Thyroid gland (tissue), 4 donors: ENCODE measurements around the gene CACNG4. TPM values are rescaled to one million over a fixed set of nuclear protein-coding genes. Genes with fewer than 3 reads are reported as not detected.

Experiments used
- DNase-seq, 2 donors: peaks; one replicate each; pipeline ENCODE4 v3.0.0-alpha.2; 2019
- H3K27ac ChIP-seq, 3 donors: fragments of 200-600 bp; sonication (generic); 1 replicate in 2 of 3; 2 replicates in 1 of 3; pipeline ENCODE4 v1.5.1; 2016 to 2019; ENCODE audit warnings: mild to moderate bottlenecking in 1 of 3, moderate library complexity in 1 of 3
- H3K27me3 ChIP-seq: fragments of 200-600 bp; sonication (generic); one replicate; pipeline ENCODE4 v1.5.1; 2019
- H3K36me3 ChIP-seq, 2 donors: fragments of 200-600 bp; sonication (generic); one replicate each; pipeline ENCODE4 v1.5.1; 2016 to 2019
- H3K4me1 ChIP-seq, 2 donors: fragments of 200-600 bp; sonication (generic); one replicate each; pipeline ENCODE4 v1.5.1; 2017 to 2019
- H3K4me3 ChIP-seq, 3 donors: fragments of 200-600 bp; sonication (generic); replicated peaks in 1 of 3; 1 replicate in 2 of 3; 2 replicates in 1 of 3; pipeline ENCODE4 v1.5.1; 2016; ENCODE audit warnings: mild to moderate bottlenecking in 1 of 3
- H3K9me3 ChIP-seq: fragments of 200-600 bp; sonication (generic); one replicate; pipeline ENCODE4 v1.5.1; 2017
- CTCF ChIP-seq, 6 experiments: fragments of 200-600 bp in 3 of 6; fragments of 450-650 bp in 3 of 6; sonication (generic) in 3 of 6; IDR thresholded peaks; one replicate each; pipeline ENCODE4 v1.5.1; 2016 to 2019; ENCODE audit warnings: antibody characterized with exemption in 6 of 6, mild to moderate bottlenecking in 2 of 6, inconsistent platforms in 1 of 6, moderate library complexity in 1 of 6
- POLR2A ChIP-seq, 2 donors: fragments of 450-650 bp; IDR thresholded peaks; one replicate each; pipeline ENCODE4 v1.6.1; 2017; ENCODE audit warnings: antibody characterized with exemption in 2 of 2, mild to moderate bottlenecking in 2 of 2, moderate library complexity in 1 of 2
- WGBS, 2 donors: methylation state at CpG; one replicate each; pipeline ENCODE4 v1.1.5; 2017; 5-methylcytosine and 5-hydroxymethylcytosine counted together
- intact Hi-C: fragments of 100-400 bp; cut with DNase I; formaldehyde crosslinking; loops from one replicate; pipeline ENCODE4 v1.15.1; 2023
- total RNA-seq, 4 donors: library from RNA; depleted of rRNA; stranded (reverse); fragments of >200 nt; gene quantifications; one replicate each; pipeline ENCODE4 v1.2.3, GENCODE V29; 2016

The CACNG4 gene
- total RNA-seq, 4 donors from 2014 or later = 0.24 TPM; not detected in 3

- H3K36me3 ChIP-seq = no peaks in the 10 kb centered on the region
- intact Hi-C loops = no loop called here
Measured at GRCh38 chr17:67044940-67045339, 80.4 kb downstream of the CACNG4 start.

DNA sequence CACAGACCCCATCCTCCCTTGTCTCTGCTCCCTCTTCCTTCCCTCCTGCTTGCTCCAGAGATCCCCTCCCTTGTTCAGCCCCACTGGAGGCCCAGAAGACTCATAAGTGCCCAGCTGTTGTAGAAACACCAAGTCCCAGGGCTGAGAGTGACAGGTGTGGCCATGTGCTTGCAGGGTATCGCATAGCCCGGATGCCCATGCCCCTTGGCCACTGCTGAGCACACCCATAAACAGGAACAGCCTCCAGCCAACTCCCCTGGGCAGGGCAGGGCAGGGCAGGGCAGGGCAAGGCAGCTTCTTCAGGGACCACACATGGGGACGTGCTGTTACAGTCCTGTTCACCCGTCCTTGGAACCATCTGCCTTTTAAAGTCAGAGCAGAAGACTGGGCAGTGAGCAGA, 81.9 kb downstream of the CACNG4 start:
- Histone ChIP-seq H3K36me3 (no peaks in the 10 kb centered on the region), H3K27ac (no peak overlapping the region), H3K4me1 (no peaks in the 10 kb centered on the region), H3K9me3 (no peaks in the 10 kb centered on the region), H3K4me3 (no peak overlapping the region), H3K27me3 (no peaks in the 10 kb centered on the region)
- intact Hi-C loops = no loop called here
- 80 to 83% methylated on average over 2 to 4 of the region's 4 CpGs for WGBS, 2 donors
- TF ChIP-seq POLR2A (IDR thresholded peaks at IDR 0.05) (no peak), CTCF (IDR thresholded peaks at IDR 0.05) (no peak)
- no peak for DNase-seq

More at GRCh38 chr17:67044940-67045339, 80.4 kb downstream of the CACNG4 start:
- DNase-seq = no peak
- Histone ChIP-seq H3K4me3 (no peak overlapping the region), H3K4me1 (no peaks in the 10 kb centered on the region), H3K27ac (no peak overlapping the region), H3K27me3 (no peaks in the 10 kb centered on the region), H3K9me3 (no peaks in the 10 kb centered on the region)
- no peak for TF ChIP-seq POLR2A (IDR thresholded peaks at IDR 0.05)
- no peak for TF ChIP-seq CTCF (IDR thresholded peaks at IDR 0.05)
- 84 to 86% methylated on average over 5 of the region's 5 CpGs for WGBS, 2 donors

- H3K4me1 ChIP-seq = no peaks in the 10 kb centered on the region
- no peak for TF ChIP-seq POLR2A (IDR thresholded peaks at IDR 0.05)
- no peak for TF ChIP-seq CTCF (IDR thresholded peaks at IDR 0.05)
- no peaks in the 10 kb centered on the region for H3K9me3 ChIP-seq
- no peaks in the 10 kb centered on the region for H3K36me3 ChIP-seq
- H3K27ac ChIP-seq = no peak overlapping the region
- no peaks in the 10 kb centered on the region for H3K27me3 ChIP-seq
- DNase-seq = no peak
- intact Hi-C loops = no loop called here
- no peak overlapping the region for H3K4me3 ChIP-seq
- whole genome bisulfite sequencing, 2 donors = 25 to 77% methylated on average over 1 of the region's 1 CpG
Measured at GRCh38 chr17:67047382-67047781, 82.9 kb downstream of the CACNG4 start.

- WGBS, 2 donors = 83 to 86% methylated on average over 5 of the region's 5 CpGs
- Histone ChIP-seq H3K4me3 (no peak overlapping the region), H3K36me3 (no peaks in the 10 kb centered on the region), H3K4me1 (no peaks in the 10 kb centered on the region), H3K9me3 (no peaks in the 10 kb centered on the region), H3K27ac (no peak overlapping the region), H3K27me3 (no peaks in the 10 kb centered on the region)
- intact Hi-C loops = no loop called here
- TF ChIP-seq POLR2A (IDR thresholded peaks at IDR 0.05) (no peak), CTCF (IDR thresholded peaks at IDR 0.05) (no peak)
- no peak for DNase-seq
Measured at GRCh38 chr17:67049025-67049739, 84.7 kb downstream of the CACNG4 start.

DNA sequence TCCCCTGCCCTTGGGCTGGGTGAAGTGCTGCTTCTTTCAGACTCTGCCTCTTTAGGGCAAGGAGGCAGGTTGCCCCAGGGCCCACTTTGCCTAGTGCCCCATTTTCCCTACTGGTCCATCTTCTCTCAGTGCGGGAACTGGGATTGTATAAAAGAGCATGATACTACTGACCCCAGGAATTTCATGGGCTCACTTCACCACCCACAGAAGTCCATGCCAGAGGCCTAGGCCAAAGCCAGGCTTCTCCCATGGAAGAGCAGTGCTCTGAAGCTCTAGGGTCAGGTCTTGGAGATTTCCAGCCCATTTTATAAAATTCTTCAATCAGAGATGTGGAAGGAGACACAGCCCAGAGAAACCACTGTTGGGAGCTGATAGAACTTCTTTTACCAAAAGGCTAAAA, 85.6 kb downstream of the CACNG4 start:
- Histone ChIP-seq H3K36me3 (no peaks in the 10 kb centered on the region), H3K27me3 (no peaks in the 10 kb centered on the region), H3K9me3 (no peaks in the 10 kb centered on the region), H3K27ac (no peak overlapping the region), H3K4me3 (no peak overlapping the region), H3K4me1 (no peaks in the 10 kb centered on the region)
- WGBS, 2 donors = 87 to 100% methylated on average over 1 of the region's 1 CpG
- intact Hi-C loops = no loop called here
- TF ChIP-seq CTCF (IDR thresholded peaks at IDR 0.05) (no peak), POLR2A (IDR thresholded peaks at IDR 0.05) (no peak)
- no peak for DNase-seq
